GM12865 (cell line): ENCODE measurements around the gene MPP1.

Experiments used
- DNase-seq: peaks from one replicate; pipeline ENCODE4 v3.0.0; 2010; ENCODE audit warnings: low read depth
- H3K4me3 ChIP-seq: 2 replicates; pipeline ENCODE4 v1.5.1; 2011; ENCODE audit warnings: mild to moderate bottlenecking, low read depth, low read length, control low read depth
- CTCF ChIP-seq: IDR thresholded peaks from 2 replicates; pipeline ENCODE4 v1.5.1; 2011; ENCODE audit warnings: low read length, control low read depth, low read depth, inconsistent platforms; ENCODE audit not compliant: insufficient read depth; ENCODE audit errors: missing control alignments

Gene MPP1

GRCh38 chrX:154800478-154801210, 4.6 kb downstream of the MPP1 start:
- no peak for TF ChIP-seq CTCF
- no peak overlapping the region for H3K4me3 ChIP-seq
- no peak for DNase-seq

- H3K4me3 ChIP-seq: no peak overlapping the region
- no peak for TF ChIP-seq CTCF
- no peak for DNase-seq
These were observed 5.5 kb downstream of the MPP1 start for GRCh38 chrX:154799556-154800348.

GRCh38 chrX:154797006-154797405, 8.3 kb downstream of the MPP1 start:
- H3K4me3 ChIP-seq: no peak overlapping the region
- DNase-seq: no peak
- TF ChIP-seq CTCF: no peak

- TF ChIP-seq CTCF: no peak
- DNase-seq: no peak
These were observed 10.3 kb downstream of the MPP1 start for GRCh38 chrX:154795016-154795415.

GRCh38 chrX:154793084-154793795, 12.0 kb downstream of the MPP1 start:
- no peak for DNase-seq
- TF ChIP-seq CTCF: no peak
- no peak overlapping the region for H3K4me3 ChIP-seq

More at GRCh38 chrX:154795016-154795415, 10.3 kb downstream of the MPP1 start:
- no peak overlapping the region for H3K4me3 ChIP-seq

- no peak for TF ChIP-seq CTCF
- no peak for DNase-seq
- no peak overlapping the region for H3K4me3 ChIP-seq
These were observed 13.3 kb downstream of the MPP1 start for GRCh38 chrX:154791939-154792338.
